LNCaP clone FGC (cell line): ENCODE results near the gene GALNTL6.

Source experiments
- DNase-seq: peaks from one replicate; pipeline ENCODE4 v3.0.0-alpha.2; 2011; ENCODE audit warnings: low read depth
- H3K4me3 ChIP-seq: 2 replicates; pipeline ENCODE4 v1.5.1; 2011; ENCODE audit warnings: mild to moderate bottlenecking, low read depth, low read length, control low read depth
- CTCF ChIP-seq: IDR thresholded peaks from 2 replicates; pipeline ENCODE4 v1.5.1; 2012; ENCODE audit warnings: mild to moderate bottlenecking; ENCODE audit not compliant: control insufficient read depth, insufficient read depth; ENCODE audit errors: extremely low read depth

GALNTL6 gene

GRCh38 chr4:171979461-171979860, 166.3 kb downstream of the GALNTL6 start:
- TF ChIP-seq CTCF: no peak
- DNase-seq: no peak
- no peak overlapping the region for H3K4me3 ChIP-seq

- no peak for TF ChIP-seq CTCF
- no peak for DNase-seq
- H3K4me3 ChIP-seq: no peak overlapping the region
These were observed 168.0 kb downstream of the GALNTL6 start for GRCh38 chr4:171981185-171981584.

DNA sequence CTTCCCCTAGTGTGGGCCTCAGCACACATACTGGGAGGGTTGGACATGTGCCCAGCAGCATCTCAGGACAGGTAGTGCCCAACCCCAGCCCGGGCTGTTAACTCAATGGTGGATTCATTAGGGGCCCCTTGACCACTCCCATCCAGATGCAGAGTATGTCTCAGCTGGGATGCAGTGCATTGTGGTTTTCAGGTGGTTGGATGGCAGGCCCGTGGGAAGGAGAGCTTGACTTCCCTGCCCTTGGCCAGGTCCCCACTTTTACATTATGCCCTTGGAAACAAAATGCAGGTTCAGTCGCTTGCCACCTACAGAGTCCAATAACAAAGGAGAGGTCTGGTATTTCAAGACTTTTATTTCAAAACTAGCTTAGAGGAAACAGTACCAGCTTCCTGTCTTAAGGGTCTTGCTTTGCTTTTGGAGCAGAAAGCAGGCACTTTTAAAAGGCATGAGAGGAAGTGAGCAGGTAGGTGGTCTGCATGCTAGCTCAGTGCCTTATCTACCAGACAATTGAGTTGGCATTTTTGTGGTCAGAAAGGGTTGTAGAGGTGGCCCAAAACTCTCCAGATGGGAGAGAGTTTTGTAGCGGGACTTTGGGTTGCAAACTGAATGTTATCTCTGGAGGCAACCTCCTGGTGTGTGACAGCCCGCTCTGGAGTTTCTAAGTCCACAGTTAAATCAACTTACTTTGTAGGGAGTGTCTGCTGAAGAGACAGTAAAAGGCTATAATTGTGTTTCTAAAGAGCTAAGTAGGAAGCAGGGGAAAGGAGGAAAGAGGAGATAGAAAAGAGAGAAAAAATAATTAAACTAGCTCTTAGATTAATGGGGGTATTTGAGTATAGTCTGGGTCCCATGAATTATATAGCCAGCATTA, 171.0 kb downstream of the GALNTL6 start:
- DNase-seq: no peak
- no peak overlapping the region for H3K4me3 ChIP-seq
- no peak for TF ChIP-seq CTCF

DNA sequence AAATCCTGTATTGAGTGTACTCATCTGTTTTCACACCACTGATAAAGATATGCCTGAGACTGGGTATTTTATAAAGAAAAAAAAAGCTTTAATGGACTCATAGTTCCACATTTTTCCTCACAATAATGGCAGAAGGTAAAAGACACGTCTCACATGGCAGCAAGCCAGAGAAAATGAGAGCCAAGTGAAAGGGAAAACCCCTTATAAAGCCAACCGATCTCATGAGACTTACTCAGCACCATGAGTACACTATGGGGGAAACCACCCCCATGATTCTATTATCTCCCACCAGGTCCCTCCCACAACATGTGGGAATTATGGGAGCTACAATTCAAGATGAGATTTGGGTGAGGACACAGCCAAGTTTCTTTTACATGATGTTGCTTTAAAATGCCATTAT, 171.9 kb downstream of the GALNTL6 start:
- DNase-seq: no peak
- no peak for TF ChIP-seq CTCF

GRCh38 chr4:171993247-171993646, 180.0 kb downstream of the GALNTL6 start:
- no peak for DNase-seq
- H3K4me3 ChIP-seq: no peak overlapping the region
- no peak for TF ChIP-seq CTCF

More for the DNA sequence above, 171.9 kb downstream of the GALNTL6 start:
- H3K4me3 ChIP-seq: no peak overlapping the region

GRCh38 chr4:172007889-172008288, 194.7 kb downstream of the GALNTL6 start:
- DNase-seq: no peak
- H3K4me3 ChIP-seq: no peak overlapping the region
- no peak for TF ChIP-seq CTCF
